GM08714 (cell line): ENCODE data around the gene SSTR4.

Experiments
- H3K4me3 ChIP-seq: fragments of 200-500 bp; sonication (Bioruptor generic); 2 replicates; pipeline ENCODE4 v1.5.1; 2014; ENCODE audit warnings: mild to moderate bottlenecking, low read length, inconsistent platforms
- ZNF274 ChIP-seq: IDR thresholded peaks from 2 replicates; pipeline ENCODE4 v1.6.1; 2012; ENCODE audit warnings: mild to moderate bottlenecking, low read depth, low read length

SSTR4 gene

DNA sequence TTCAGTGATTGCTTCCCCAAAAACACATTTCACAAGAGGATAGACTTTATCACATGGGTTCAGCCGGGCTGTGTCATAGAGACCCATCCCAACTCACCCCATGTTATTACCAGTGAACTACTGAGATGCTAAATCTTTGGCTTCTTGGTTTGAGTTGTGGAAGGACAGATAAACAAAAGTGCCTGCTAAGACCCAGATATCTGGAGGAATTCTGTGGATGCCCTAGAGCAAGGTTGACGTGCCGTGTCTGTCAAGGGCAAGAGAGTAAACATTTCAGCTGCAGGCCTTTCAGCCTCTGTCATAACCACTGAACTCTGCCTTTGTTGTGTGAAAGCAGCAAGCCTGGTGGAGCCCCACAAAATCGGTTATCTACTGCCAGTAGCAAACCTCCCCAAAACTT, 25.5 kb downstream of the SSTR4 start:
- no peak for TF ChIP-seq ZNF274
- H3K4me3 ChIP-seq = no peak overlapping the region

DNA sequence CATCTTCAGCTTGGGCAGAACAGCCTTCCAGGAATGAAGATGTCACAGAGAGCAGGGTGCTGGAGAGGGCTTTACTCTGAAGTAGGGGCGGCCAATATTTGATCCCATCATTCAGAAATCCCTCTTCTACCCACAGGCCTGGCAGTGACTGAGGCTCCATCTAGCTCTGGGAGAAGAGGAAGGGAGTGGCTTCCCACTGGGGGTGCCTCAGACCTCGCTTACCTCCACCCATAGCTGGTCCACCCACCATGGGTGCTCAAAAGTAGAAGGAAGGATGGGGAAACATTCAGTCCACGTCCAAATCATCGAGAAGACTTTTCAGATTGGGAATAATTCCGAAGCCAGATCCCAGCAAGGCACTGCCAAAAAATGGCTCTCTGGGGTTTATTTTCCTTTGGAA, 26.1 kb downstream of the SSTR4 start:
- no peak overlapping the region for H3K4me3 ChIP-seq
- no peak for TF ChIP-seq ZNF274

DNA sequence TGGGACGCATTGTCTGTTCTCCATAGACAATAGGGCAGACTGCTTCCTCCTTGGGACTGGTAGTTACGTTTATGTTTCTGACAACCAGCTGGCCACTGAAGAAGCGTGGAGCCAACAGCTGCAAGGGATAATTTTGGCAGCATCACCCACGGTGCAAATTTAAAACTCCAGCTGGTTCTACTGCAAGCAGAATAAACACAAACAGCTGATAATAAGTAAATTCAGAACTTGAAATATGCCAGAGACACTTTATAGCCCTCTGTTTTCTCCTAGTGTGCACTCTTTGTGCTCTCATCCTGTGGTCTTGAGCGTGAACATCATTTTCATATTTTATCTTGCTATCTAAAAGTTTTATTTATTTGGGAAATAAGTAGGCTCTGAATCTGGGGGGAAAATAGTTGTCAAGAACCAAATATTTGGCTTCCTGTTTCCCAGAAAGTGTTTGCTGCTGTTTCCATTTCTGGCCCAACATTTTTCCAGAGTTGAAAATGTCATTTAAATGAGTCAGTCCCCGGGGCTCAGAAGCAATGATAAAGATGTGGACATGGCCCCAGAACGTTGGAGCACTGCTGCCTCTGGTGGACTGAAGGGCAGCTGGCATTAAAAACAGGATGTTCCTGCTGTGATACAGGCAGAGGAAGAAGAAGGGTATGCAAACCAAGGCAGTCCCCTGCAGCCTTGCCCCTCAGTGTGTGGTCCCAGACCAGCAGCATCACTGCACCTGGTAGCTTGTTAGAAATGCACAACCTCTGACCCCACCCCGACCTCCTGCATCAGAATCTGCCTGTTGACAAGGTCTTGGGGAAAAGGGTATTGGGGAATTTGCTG, 26.8 kb downstream of the SSTR4 start:
- H3K4me3 ChIP-seq = no peak overlapping the region
- no peak for TF ChIP-seq ZNF274

DNA sequence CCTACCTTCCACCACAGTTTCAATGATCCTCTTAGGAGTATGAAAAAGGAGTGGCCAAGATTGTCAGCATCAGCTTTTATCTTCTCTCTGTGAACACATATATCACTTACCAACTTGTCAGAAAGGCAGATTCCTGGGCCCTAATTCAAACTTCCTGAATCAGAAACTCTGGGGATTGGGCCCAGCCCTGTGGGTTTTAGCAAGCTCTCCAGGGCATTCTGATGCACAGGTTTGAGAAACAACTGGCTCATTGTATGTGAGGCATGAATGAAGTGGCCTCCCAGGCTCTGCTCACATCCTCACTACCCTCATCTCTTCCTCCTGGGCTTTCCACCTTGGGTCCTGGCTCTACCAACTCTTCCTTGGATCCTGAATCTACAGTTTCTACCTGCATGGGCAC, 27.5 kb downstream of the SSTR4 start:
- TF ChIP-seq ZNF274 = no peak
- H3K4me3 ChIP-seq = no peak overlapping the region

DNA sequence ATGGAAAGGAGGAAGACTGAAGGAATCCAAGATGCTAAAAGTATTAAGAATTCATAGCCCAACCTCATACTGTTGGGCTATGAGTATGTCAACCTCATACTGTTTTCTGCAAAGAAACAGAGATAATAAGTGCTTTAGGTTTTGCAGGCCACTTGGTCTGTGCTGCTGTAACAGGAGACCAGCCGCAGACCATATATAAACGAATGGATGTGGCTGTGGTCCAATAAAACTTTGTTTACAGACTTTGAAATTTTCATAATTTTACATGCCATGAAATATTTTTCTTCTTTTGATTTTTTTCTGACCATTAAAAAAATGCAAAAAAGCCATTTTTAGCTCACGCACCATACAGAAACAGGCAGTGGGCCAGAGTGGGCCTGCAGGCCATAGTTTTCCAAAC, 28.1 kb downstream of the SSTR4 start:
- TF ChIP-seq ZNF274 = no peak
- no peak overlapping the region for H3K4me3 ChIP-seq

DNA sequence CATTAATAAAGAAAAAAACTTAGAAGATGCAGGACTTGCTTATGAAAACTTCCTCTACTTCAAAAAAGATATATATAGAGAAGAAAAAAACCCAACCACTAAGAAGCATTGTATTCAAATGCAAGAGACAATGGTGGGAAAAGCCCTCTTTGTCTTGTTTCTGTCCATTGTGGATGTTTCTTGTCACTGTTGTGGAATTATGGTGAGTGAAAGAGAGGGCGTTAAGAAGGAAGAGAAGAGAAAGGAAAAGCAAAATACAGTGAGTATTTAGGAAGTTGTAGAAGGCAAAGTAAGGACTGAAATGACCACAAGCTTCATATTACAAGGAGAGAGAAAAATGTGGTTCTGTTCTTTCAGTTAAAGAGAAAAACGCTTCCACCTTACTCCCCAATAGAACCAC, 28.5 kb downstream of the SSTR4 start:
- TF ChIP-seq ZNF274 = no peak
- H3K4me3 ChIP-seq = no peak overlapping the region

DNA sequence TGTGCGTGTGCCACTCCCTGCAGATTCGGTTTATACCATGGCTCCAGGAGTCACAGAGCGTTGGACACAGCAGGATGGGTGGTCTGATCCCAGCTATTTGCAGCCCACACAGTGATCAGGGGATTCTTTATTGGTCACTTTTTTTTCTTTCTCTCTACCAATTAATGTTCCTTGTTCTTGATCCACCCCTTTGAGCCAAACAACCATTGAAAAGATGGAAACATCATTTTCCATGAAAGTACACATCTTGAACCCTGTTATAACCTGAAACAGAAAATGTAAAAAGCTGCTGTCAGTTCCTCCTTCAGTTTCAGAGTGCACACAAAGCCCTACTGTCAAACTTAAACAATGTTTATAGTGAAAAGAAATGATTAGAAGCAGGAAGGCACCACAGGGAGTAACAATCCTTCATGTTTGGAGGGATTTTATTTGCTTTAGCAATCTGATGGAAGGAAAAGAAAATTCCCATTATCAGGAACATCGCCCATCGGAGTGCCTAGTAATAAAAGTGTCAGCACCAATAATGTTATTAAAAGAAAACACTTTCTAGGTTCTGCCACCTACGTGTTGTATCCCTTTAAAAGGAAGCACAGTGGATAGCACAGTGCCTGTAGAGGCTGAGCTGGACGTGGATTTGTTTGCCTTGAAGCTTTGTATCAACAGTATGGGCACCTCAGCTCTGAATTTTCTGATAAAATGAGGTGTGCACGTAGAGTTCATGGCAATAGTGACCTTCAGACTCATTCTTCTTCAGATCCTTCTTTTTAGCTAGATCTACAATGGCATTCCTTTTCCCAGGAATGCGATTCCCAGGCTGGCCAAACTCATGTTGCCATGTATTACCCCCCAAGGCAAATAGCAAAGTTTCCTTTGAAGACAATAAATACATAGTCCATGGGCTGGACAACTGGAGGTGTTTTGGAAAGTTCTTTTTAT, 30.4 kb downstream of the SSTR4 start:
- H3K4me3 ChIP-seq = no peak overlapping the region
- TF ChIP-seq ZNF274 = no peak

DNA sequence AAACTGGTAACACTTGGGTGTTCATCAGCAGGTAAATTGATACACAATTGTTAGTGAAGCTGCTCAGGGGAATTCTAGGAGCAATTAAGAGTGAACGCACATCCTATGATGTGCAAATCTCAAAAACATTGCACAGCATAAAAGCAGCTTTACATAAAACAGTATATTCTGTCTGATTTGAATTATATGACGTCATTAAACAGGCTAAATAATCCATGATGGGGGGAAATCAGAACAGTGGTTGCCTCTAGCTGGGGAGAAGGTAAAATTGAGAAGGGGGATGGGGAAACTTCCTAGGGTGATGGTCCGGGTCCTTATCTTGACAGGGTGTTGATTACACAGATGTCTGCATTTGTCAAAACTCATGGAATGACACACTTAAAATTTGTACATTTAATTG, 31.7 kb downstream of the SSTR4 start:
- TF ChIP-seq ZNF274 = no peak
- H3K4me3 ChIP-seq = no peak overlapping the region

DNA sequence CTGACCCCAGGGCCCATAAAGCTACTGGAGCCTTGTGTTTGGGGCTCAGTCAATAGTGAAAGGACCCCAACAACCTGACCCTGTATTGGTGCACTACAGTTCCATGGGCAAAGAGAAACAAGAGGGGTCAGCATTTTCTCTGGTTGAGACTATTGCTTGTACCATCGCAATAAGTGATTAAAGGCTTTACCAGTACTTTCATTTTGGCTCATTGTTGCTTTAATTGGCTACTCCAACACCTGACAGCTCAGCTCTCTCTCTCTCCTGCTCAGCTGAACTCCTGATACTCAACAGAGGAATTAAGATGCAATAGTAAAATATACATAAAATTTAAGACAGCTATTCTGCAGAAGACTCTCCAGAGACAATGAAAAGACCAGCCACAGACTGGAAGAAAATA, 33.2 kb downstream of the SSTR4 start:
- TF ChIP-seq ZNF274 = no peak
- no peak overlapping the region for H3K4me3 ChIP-seq

DNA sequence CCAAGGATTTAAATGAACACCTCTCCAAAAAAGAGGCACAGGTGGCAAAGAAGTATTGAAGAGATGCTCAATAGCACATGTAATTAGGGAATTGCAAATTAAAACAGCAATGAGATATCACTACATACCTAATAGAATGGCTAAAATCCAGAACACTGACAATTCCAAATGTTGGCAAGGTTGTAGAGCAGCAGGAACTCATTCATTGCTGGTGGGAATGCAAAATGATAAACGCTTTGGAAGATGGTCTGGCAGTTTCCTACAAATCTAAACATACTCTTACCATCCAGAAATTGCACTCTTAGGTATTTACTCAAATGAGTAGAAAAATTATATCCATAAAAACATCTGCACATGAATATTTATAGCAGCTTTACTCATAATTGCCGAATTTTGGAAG, 34.0 kb downstream of the SSTR4 start:
- no peak overlapping the region for H3K4me3 ChIP-seq
- no peak for TF ChIP-seq ZNF274

DNA sequence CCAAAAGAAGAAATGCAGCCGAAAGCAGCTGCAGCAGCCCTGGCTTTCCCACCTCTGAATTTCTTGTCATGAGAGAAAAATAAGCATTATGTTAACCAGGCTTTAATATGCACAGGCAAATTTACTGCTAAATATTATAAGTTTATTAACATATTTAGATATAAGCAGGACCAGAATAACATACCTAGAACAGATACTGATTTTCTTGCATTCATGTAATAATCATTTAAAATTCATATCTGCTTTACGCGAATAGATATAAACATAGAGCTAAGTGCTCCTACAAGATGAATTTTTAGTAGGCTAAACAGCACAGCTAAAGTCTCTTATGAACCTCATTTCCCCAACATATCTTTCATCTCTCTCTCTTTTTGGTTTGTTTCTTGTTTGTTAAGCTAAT, 36.3 kb downstream of the SSTR4 start:
- no peak overlapping the region for H3K4me3 ChIP-seq
- TF ChIP-seq ZNF274 = no peak

DNA sequence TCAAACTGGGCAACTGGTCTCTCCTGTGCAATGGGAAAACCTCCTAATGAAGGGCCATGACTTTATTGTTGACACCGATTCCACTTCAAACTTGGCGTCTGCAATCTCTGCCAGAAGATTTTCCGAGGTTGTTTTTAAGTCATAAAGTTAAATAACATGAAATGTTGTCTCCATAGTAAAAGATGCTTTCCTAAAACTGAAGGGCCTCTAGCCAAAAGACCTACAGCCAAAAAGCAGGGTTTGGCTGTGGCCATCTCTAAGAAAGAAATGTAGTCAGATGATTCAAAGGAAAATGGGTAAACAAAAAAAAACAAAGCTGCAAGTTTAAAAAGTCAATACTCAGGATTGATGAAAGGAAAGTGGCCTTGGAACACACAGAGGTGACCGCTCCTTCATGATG, 36.9 kb downstream of the SSTR4 start:
- no peak for TF ChIP-seq ZNF274
- no peak overlapping the region for H3K4me3 ChIP-seq

DNA sequence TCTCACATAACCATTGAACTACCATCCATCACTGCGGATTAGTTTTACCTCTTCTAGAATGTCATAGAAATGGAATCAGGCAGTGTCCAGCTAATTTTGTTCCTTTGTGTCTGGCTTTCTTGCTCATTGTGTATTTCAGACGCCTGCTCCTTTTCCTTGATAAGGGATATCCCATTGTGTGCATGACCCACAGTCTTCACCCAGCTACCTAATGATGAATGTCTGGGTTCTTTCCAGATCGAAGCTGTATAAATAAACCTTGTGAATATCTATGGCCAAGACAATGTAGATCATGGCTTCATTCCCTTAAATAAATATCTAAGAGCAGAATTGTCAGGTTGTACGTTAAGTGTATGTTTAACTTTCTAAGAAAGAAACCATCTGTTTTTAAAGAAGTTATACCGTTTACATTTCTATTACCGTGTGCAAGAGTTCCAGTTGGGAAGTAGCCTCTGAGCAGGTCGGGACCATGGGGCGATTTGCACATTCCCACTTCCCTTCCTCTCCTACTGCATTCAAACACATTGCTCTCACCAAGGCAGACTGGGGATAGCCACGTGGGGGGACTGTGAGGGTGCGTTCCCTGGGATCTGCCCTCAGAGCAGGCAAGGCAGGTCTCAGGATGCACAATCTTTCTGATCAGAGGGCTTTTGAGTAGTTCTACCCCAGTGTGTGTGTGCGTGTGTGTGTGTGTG, 37.9 kb downstream of the SSTR4 start:
- no peak overlapping the region for H3K4me3 ChIP-seq
- no peak for TF ChIP-seq ZNF274

DNA sequence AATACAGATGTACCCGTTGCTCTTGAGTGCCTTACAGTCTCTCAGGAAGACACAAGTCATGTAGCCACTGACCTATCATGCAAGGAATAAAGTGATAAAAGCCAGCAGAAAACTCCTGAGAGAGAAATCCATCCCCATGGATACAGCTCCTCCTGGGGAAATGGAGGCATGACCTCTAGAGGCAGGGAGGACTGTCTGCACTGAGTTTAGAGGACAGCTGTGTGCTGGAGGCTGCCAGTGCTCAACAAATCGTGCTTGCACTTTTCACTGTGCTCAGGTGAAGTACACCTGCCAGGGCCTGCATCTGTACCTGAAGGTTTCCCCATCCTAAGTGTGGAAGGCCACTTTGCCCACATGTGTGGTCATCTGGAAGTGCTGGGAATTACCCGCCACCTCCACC, 38.9 kb downstream of the SSTR4 start:
- H3K4me3 ChIP-seq = no peak overlapping the region
- no peak for TF ChIP-seq ZNF274

DNA sequence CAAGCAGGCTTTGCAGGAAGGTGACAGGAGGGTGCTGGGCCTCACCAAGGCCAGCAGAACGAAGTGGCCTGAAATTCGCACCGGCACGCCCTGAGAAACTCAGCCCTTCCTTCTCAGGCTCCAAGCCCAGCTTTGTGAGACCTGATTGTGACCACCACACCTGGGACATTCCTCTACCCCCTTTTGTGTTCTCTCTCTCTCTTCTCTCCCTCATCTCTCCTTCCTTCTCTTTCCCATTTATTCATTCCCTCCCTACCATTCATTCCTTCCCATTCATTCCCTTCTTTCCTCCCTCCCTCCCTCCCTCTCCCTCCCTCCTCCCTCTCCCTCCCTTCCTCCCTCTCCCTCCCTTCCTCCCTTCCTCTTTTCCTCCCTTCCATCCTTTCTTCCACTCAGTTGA, 42.2 kb downstream of the SSTR4 start:
- H3K4me3 ChIP-seq = no peak overlapping the region
- no peak for TF ChIP-seq ZNF274
